ENCODE results near the gene PDXDC1.
"Not testable (repeated sequence)": the region's sequence is repeated elsewhere in the genome, so short reads cannot be mapped to it uniquely, and the experiment has no call there.

The PDXDC1 gene

DNA sequence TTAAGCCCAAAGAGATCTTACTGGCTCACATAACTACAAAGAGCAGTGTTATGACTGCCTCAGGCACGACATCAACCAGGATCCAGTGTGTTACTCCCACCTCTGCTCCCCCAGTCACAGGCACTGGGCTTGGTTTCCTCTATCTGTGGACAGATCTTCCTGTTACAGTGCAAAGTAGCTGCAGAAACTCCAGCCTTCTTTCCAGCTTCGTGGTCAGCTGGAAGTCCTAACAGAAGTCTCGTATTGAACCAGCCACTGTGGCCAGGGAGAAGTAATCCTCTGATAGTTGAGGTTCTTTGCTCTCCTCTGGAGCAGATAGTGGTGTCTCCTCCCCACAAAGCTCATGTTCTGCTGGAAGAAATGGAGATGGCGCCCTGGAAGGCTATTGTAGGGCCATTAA lies 41.5 kb downstream of the PDXDC1 start:
- not testable (repeated sequence) for DNase-seq (ENCODE audit: low read depth)

DNA sequence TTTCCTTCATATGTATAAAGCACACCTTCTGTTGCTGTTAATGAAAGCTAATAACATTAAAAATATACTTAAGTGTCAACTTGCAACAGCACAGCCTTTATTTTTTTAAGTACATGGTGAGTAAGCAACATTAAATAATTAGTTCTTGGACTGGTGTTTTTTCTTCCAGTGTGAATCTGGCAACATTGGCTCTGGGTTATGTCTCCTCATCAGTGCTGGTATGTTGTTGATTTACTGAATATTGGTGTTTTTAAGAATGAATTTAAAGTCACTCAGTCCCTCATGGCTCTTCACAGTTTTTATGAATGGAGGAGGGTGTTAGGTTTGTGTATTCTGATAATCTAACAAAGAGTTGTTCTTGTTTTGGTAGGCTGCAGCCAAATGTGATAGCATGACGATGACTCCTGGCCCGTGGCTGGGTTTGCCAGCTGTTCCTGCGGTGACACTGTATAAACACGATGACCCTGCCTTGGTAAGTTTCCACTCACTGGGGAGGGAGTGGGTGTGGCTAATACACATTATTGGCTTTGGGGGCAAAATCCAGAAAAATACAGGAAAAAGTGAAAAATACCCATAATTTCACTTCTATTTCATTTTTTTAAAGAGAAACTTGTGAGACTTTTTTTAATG lies 42.2 kb downstream of the PDXDC1 start:
- not testable (repeated sequence) for DNase-seq (ENCODE audit: low read depth)

DNA sequence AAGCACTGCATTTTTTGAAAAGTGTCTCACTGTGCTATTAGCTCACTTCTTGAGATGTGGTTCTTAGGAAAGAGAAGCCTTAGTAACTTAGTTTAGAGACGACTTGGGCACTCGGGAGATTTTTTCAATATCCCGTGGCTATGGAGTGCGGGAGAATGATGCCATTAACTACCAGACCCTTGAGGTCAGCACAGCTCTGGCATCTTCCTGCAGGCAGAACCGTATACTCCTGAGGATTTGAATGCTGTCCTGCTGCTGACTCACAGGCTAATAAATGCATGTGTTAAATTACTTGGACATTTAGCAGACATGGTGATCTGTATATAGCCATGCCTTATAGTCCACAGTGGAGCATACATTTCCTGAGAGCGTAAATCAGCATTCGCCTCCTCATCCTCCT lies 46.6 kb downstream of the PDXDC1 start:
- DNase-seq (ENCODE audit: low read depth): not testable (repeated sequence)

DNA sequence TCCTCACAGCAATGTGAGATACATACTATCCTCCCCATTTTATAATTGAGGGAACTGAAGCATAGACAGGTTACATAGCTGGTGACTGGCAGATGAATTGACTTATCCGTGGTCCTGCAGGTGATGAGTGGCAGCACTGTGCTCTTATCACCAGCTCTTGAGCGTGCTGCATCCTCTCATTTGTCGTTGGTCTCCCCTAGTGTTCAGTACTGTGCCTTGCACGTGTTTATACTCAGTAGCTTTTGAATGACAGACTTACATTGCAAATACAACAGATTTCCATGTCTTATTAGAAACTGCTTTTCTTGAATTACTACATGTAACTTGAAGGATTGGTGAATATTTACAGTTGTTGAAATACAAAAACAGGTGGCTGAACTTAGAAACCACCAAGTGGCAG lies 47.4 kb downstream of the PDXDC1 start:
- DNase-seq (ENCODE audit: low read depth): not testable (repeated sequence)

DNA sequence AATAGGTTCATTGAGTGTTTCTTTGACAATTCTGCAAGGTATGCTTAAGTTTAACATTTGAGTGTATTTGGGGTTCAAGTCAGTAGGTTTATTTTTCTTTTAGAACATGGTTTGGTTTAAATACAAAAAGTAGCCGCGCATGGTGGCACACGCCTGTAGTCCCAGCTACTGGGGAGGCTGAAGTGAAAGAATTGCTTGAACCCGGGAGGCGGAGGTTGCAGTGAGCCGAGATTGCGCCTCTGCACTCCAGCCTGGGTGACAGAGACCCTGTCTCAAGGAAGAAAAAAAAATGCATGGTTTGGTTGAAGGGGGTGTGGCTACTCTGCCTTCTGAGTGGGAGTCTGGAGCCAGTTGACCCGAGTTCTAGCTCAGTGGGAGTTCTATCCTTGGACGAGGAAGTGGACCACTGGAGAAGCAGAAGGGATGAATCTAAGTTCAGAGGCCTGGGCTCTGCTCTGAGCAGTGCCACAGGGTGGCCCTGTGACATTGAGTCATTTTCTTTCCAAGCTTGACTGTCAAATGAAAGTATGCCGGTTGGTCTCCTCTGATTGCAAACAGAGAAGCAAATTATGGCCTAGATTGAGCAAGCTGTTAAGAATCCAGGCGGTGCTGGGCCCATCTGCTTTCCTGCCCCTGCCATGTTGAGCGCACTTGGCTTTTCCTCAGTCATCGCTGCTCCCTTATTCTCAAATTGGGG lies 48.7 kb downstream of the PDXDC1 start:
- DNase-seq (ENCODE audit: low read depth): not testable (repeated sequence)

DNA sequence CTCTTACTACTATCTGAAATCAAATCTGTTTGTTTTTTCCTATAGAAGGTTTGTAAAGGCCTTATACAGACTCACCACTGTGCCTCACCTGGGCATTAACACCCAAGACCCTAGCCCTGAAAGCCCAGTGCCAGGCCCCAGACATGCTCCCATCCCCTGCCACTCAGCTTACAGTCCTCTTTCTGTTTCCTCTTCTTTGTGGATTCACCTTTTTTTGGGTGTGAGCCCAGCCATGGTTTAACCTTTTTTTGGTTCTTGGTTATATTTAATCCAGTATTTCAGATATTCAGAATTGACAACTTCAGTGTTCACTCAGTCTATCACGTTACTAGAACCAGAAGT lies 50.0 kb downstream of the PDXDC1 start:
- DNase-seq (ENCODE audit: low read depth): not testable (repeated sequence)

DNA sequence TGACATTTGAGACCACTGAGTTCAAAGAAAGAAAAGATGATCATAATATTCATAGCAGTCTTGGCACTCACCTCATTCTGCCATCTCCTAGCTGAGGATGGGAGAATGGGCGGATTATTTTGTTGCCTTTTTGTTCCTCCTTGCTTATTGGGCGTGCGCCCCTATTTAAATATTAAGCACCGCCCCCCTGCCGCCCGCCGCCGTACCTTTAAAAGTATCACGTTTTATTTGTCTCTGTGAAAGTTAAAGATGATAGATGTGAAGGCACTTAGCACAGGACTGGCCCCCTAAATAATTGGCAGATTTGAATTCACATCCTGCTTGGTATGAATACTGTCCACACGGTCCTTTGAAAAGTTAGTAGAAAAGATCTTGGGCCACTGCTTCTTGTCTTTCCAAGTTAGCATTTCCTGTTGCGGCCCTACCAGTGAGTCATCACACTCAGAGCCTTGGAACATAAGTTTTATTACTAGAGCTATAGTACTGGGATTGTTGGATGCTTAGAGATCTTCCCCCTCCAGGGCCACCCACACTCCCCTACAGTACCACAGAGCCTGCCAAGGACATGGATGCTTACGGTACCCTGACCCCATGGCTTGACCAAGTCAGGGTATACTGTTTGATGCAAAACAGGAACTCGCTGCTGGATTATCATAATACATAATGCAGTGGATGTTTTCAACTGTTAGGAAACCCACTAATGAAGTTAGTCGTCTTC lies 50.6 kb downstream of the PDXDC1 start:
- not testable (repeated sequence) for DNase-seq (ENCODE audit: low read depth)

DNA sequence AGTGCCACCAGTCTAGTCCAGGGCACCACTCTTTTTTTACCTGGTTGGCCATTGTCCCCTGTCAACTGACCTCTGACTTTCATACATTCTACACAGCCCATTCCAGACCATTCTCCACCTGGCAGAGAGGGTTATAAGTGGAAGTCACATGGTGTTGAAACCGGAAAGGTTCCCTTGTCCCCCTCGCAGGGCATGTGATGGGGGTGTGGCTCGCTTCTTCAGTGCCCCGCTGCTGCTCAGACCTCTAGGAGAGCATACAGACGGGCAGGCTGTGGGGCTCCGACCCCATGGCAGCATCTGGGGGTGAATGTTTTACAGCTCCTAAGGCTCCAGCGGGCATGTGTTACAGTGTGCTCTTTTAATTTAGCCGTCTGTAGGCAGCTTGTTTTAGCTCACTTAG lies 52.2 kb downstream of the PDXDC1 start:
- not testable (repeated sequence) for DNase-seq (ENCODE audit: low read depth)

DNA sequence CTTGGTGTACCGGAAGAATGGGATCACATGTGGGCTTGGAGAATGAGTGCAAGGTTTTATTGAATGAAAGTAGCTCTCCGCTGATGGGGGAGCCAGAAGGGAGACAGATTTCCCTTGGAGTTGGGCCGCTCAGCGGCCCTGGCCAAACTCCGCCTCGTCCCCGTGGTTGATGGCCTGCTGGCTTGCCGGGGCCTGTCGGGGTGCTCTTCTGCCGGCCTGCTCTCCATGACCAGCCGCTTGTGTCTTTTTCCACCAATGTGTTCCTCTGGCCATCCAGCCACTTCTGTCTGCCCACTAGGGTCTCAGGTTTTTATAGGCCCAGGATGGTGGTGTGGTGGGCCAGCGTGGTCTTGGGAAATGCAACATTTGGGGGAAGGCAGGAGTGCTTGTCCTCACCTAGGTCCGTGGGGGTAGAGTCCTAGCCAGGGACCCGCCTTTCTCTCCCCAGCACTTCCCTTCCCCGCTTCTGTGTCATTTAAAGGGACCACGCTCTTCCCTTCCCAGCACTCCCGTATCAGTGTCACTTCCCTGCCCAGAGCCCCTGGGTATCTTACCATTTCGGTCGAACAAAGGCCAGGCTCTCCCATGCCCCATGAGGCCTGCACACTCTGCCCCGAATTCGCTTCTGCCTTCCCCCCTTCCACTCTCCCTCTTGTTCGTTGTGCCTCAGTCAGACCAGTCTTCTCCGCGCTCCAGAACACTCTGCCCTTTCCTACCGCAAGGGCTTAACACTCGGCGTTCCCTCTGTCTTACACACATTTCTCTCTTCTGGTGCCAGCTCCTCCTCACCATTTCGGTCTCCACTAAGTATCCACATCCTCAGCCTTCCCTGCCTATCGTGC lies 52.9 kb downstream of the PDXDC1 start:
- DNase-seq (ENCODE audit: low read depth): not testable (repeated sequence)

DNA sequence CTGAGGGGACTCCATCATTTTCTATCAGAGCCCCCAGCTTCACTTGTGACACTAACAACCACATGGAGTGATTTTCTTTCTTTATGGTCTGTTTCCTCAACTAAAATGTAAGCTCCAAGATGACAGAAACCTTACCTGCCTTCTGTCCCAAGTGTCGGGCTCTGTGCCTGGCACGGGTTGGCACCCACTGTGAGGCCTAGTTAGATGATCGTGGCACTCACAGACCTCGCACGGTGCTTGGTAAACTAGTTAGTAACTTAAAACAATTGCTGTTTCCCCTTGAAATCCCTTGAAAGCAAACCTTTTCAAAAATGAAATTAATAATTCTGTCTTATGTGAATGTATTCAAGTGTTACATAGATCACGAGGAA lies 53.5 kb downstream of the PDXDC1 start:
- not testable (repeated sequence) for DNase-seq (ENCODE audit: low read depth)

DNA sequence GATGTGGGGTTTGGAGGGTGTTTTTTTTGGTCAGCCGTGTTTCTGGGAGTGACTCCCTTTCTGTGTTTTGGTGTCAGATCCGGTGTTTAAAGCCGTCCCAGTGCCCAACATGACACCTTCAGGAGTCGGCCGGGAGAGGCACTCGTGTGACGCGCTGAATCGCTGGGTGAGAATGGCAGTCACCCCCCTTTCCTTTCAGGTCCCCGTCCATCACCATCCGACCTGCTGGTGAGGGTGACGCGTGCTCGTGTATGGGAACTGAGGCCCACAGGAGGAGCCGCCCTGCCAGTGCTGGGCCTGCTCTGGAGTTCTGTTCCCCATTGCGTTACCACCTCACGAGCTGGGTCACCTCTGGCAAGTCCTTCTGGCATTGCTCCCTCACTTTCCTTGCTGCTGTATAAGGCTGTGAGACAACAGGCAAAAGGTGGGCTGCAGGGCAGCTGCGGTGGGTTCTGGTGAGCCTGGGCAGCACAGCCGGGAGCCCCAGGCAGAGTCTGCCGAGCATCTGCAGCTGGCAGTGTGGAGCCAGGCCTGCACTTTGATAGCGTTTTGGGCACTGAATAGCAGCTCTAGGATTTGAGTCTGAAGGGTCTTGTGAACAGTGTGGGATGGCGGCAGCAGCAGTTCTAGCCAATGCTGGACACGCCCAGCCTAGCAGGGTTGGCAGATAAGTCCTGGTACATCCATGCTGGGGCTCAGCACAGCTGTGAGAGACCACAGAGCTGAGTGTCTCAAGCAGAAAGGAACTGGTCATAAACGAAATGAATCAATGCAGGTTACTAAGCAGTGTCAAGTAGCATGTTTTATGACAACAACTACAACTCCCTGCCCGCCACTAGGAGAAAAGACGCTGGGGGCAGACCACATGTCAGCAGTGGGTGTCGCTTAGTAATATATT lies 54.2 kb downstream of the PDXDC1 start:
- not testable (repeated sequence) for DNase-seq (ENCODE audit: low read depth)

DNA sequence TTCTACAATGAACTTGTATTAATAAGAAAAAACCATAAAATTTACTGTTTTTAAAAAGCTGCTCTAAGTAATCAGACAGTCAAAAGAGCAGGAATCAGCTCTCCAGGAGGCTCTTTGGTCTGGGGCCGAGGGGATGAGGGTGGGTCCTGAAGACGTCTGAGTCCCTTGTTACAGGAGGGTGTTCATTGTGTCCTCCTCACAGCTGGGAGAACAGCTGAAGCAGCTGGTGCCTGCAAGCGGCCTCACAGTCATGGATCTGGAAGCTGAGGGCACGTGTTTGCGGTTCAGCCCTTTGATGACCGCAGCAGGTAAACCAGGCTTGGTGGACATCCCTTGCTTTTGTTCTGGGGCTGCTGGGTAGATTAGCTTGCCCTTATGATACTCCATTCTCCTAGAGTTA lies 54.9 kb downstream of the PDXDC1 start:
- DNase-seq (ENCODE audit: low read depth): not testable (repeated sequence)

DNA sequence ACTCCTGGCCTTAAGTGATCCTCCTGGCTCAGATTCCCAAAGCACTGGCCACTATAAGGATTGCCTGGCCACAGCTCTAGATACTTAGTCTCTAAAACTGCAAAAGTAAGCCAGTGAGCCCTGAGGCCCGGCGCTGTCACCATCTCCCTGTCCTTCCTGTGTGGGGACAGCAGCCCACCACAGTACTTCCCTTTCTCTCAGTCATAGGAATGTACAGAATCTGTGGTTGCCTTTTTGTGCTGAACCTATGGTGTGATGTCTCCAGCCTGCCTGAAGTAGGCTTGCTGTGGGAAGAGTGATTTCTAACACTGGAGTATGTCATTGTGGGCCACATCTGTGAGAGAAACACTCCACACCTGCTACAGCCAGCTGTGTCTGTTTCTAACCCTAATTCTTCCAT lies 56.4 kb downstream of the PDXDC1 start:
- DNase-seq (ENCODE audit: low read depth): no peak

DNA sequence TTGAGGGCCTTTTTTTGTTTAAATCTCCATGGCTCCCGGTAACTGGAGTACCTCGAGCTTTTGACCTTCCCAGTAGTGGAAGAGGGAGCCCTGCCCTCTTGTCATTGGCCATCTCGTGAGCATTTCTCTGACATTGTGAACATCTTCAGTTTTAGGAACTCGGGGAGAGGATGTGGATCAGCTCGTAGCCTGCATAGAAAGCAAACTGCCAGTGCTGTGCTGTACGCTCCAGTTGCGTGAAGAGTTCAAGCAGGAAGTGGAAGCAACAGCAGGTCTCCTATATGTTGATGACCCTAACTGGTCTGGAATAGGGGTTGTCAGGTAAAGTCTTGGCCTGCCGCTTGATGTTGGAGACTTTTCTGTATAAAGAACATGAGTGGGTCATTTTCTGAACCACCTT lies 56.8 kb downstream of the PDXDC1 start:
- DNase-seq (ENCODE audit: low read depth): no peak

DNA sequence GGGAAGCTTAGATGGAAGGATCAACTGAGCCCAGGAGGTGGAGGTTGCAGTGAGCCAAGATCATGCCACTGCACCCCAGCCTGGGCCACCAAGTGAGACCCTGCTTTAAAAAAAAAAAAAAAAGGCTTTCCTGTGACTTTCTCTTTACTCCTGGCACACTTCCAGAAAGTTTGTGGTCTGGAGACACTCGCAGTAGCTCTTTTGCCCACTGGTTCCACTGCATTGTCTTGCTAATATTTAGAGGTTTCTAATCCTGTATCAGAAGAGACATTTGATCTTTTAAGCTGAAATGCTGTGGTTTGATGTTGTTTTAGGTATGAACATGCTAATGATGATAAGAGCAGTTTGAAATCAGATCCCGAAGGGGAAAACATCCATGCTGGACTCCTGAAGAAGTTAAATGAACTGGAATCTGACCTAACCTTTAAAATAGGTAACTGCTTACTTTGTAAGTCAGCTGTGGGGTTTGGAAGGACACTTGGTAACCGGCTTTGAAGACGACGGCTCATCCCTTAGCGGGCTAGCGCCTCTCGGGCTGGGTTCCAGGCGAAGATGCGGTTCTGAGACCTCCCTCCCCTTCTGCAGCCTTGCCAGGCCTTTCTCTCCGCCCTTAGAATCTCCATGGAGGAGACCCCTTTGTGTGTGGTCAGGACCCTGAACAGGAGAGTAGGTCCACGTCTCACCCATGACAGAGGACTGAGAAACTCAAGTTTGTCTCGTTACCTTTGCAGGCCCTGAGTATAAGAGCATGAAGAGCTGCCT lies 57.9 kb downstream of the PDXDC1 start:
- DNase-seq (ENCODE audit: low read depth): no peak

DNA sequence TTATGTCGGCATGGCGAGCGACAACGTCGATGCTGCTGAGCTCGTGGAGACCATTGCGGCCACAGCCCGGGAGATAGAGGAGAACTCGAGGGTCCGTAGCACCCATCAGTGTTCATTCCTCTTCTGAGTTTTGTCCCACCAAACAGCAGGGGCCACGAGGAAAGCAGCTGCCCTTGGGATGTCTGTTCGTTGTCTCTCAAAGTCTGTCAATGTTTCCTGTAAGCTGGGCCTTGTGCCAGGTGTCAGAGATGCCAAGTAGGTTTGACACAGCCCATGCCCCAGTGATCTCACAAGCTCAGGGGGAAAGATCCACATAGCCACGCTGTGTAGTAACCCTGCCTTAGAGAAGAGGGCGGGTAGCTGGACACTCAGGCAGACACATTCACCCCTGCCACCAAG lies 58.5 kb downstream of the PDXDC1 start:
- DNase-seq (ENCODE audit: low read depth): no peak

DNA sequence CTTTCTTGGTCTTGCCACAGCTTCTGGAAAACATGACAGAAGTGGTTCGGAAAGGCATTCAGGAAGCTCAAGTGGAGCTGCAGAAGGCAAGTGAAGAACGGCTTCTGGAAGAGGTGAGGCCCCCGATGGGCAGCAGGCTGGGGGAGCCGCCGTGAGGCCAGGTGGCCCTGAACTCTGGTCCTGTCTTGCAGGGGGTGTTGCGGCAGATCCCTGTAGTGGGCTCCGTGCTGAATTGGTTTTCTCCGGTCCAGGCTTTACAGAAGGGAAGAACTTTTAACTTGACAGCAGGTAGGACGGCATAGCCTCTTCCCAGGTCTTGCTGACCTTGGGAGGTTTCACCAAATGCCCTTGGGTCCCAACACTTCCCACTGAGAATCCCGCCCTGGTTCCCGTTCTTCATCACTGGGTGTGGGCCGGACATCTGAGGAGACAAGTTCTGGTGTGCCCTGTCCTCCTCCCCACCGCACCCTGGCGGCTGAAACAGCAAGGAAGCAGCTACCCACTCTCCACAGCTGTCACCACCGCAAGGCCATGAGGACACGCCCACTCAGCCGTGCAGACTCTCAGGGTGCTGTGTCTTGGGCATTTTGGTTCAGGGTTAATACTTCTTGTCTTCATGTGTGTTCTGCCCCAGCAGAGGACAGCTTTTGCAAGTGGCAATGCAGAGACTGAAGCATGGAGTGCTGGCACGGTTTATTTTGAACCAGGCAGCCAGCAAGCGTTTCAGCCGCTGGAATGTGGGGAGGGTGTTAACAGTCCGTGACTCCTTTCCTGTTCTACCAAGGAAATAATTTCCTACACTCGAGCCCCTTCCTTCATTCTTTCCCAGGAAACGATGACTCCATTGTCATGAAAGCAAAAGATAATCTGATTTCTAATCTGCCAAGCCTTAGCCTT lies 59.7 kb downstream of the PDXDC1 start:
- no peak for DNase-seq (ENCODE audit: low read depth)

DNA sequence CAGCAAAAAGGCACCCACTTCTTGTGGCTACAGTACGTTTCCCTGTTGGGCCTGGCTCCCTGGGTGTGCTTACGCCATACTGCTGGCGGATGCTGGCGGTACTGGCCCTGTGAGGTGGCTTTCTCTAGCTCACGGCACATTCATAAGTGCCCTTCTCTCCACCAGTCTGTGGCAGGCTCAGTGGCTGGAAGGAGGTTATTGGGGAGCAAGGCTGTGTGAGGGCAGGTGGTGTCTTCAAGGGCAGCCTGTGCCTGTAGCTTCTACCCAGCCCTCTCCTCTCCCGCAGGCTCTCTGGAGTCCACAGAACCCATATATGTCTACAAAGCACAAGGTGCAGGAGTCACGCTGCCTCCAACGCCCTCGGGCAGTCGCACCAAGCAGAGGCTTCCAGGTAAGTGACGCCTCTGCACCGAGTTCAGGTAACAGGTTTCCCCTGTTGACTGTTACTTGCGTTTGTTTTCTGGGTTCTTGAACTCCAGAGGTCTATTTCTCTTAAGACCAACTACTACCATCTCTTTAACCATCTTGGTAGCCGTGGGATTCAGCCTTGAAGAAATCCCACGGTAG lies 60.4 kb downstream of the PDXDC1 start:
- no peak for DNase-seq (ENCODE audit: low read depth)

DNA sequence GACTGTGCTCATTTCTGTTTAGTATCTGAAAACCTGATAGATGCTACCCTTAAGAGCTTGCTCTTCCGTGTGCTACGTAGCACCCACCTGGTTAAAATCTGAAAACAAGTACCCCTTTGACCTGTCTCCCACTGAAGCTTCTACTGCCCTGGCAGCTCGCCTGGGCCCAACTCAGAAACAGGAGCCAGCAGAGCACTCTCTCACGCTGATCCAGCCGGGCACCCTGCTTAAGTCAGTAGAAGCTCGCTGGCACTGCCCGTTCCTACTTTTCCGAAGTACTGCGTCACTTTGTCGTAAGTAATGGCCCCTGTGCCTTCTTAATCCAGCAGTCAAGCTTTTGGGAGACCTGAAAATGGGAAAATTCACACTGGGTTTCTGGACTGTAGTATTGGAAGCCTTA lies 62.2 kb downstream of the PDXDC1 start:
- DNase-seq (ENCODE audit: low read depth): no peak
